Adrenal gland (tissue), 12 donors: Measurements from ENCODE around the gene CEP76. TPM values are rescaled to one million over a fixed set of nuclear protein-coding genes. Genes with fewer than 3 reads are reported as not detected.
A peak's percentile ranks its signal among the peaks of the same experiment; 100 is the strongest.

Experiments used
- DNase-seq, 7 donors: peaks; one replicate each; pipeline ENCODE4 v3.0.0-alpha.2; 2019 to 2020
- H3K27ac ChIP-seq, 5 donors: fragments of 200-600 bp; sonication (generic) in 4 of 5; 1 replicate in 3 of 5; 2 replicates in 2 of 5; pipeline versions ENCODE4 v1.5.1 to v1.8.0; 2016 to 2020; ENCODE audit warnings: mild to moderate bottlenecking in 1 of 5
- H3K27me3 ChIP-seq: fragments of 200-600 bp; 2 replicates; pipeline ENCODE4 v1.8.0; 2021
- H3K36me3 ChIP-seq, 2 donors: fragments of 200-600 bp; replicated peaks in 1 of 2; 1 replicate in 1 of 2; 2 replicates in 1 of 2; pipeline versions ENCODE4 v1.5.1 to v1.8.0; 2018 to 2022
- H3K4me1 ChIP-seq, 2 donors: fragments of 200-600 bp; replicated peaks in 1 of 2; 1 replicate in 1 of 2; 2 replicates in 1 of 2; pipeline versions ENCODE4 v1.5.1 to v1.8.0; 2018 to 2021
- H3K4me3 ChIP-seq, 4 donors: fragments of 200-600 bp; sonication (generic) in 3 of 4; one replicate each; pipeline ENCODE4 v1.5.1; 2016 to 2018
- H3K9me3 ChIP-seq, 3 donors: fragments of 200-600 bp; sonication (generic) in 1 of 3; replicated peaks in 1 of 3; 1 replicate in 2 of 3; 2 replicates in 1 of 3; pipeline versions ENCODE4 v1.5.1 to v1.8.0; 2016 to 2021
- CTCF ChIP-seq, 6 experiments: fragments of 450-650 bp in 4 of 6; fragments of 200-600 bp in 2 of 6; sonication (generic) in 1 of 6; IDR thresholded peaks; 1 replicate in 5 of 6; 2 replicates in 1 of 6; pipeline versions ENCODE4 v1.5.1 to v1.8.0; 2016 to 2021; ENCODE audit warnings: antibody characterized with exemption in 6 of 6, mild to moderate bottlenecking in 2 of 6, moderate library complexity in 1 of 6
- POLR2A ChIP-seq, 2 donors: fragments of 450-650 bp; IDR thresholded peaks; one replicate each; pipeline ENCODE4 v1.6.1; 2017; ENCODE audit warnings: antibody characterized with exemption in 2 of 2, mild to moderate bottlenecking in 2 of 2, moderate library complexity in 1 of 2
- WGBS, 4 donors: extraction: QIAGEN DNeasy Blood & Tissue Kit in 2 of 4; methylation state at CpG; one replicate each; pipeline versions ENCODE4 v1.1.5 to v1.1.7; 2013 to 2017; 5-methylcytosine and 5-hydroxymethylcytosine counted together
- intact Hi-C, 2 donors: fragments of 100-400 bp; cut with DNase I; formaldehyde crosslinking; loops; one replicate each; pipeline versions ENCODE4 v1.14.1 to v1.15.0; 2022 to 2023
- polyA plus RNA-seq, 3 donors: library from polyadenylated mRNA; stranded (reverse); fragments of 200-250 nt in 2 of 3; fragments of 350-450 nt in 1 of 3; fragmentation: Illumina TruSeq in 1 of 3; extraction: RNeasy Lipid Tissue Mini Kit (QIAGEN cat#74804) in 1 of 3; gene quantifications; one replicate each; pipeline ENCODE4 v1.2.3, GENCODE V29; 2013 to 2014
- total RNA-seq, 9 donors: library from RNA; depleted of rRNA in 4 of 9; stranded (reverse); fragments of >200 nt in 4 of 9; fragments of 120-200 nt in 1 of 9; fragmentation: NEBNext Ultra II Directional in 1 of 9; extraction: Animal tissue kit (Norgen Biotek cat#: 25700) in 1 of 9; gene quantifications; one replicate each; pipeline versions ENCODE4 v1.1.0 to v1.2.4, GENCODE V29; 2013 to 2023
- donor health status: healthy with polysubstance abuse.
- donor health status: Bipolar disorder and iron deficiency.
- donor health status: DM: yes; HTN: yes; CAD: no.
- donor health status: DM: no; HTN: no; CAD: no.
- donor health status: DM: no; HTN: no; CAD: no.
- donor health status: DM: yes; HTN: yes; CAD: no.

CEP76 gene
- total and polyA plus RNA-seq, 12 donors, result 2.6 to 32.2 (median 7.2) TPM

- Histone ChIP-seq H3K9me3 (no peaks in the 10 kb centered on the region), H3K4me3 (no peak overlapping the region), H3K4me1 (peaks cover 0 to 7% of the 10 kb centered on the region in 2 donors), H3K36me3 (no peaks in the 10 kb centered on the region), H3K27ac (no peak overlapping the region), H3K27me3 (no peaks in the 10 kb centered on the region)
- DNase-seq, result no peak
- intact Hi-C loops, result loop anchor here in 1 of 2 donors (10.0 kb wide), 1 partner anchor 147 kb away; no protein-coding TSS in a partner anchor
- TF ChIP-seq POLR2A (IDR thresholded peaks at IDR 0.05), result no peak
- TF ChIP-seq CTCF (IDR thresholded peaks at IDR 0.05), result no peak
- 90 to 92% (median 90%) methylated on average over 8 of the region's 8 CpGs for WGBS, 4 donors
Measured at GRCh38 chr18:12747530-12748315, 45.2 kb upstream of the CEP76 start.

- no peak overlapping the region for H3K4me3 ChIP-seq
- DNase-seq, result no peak
- no peaks in the 10 kb centered on the region for H3K27me3 ChIP-seq
- no peaks in the 10 kb centered on the region for H3K36me3 ChIP-seq
- intact Hi-C loops, result loop anchor here in 1 of 2 donors (10.0 kb wide), 1 partner anchor 150 kb away; no protein-coding TSS in a partner anchor
- H3K27ac ChIP-seq, result no peak overlapping the region
- no peaks in the 10 kb centered on the region for H3K9me3 ChIP-seq
- H3K4me1 ChIP-seq, result peaks cover 0 to 4% of the 10 kb centered on the region in 2 donors
- 86 to 93% (median 90%) methylated on average over 7 of the region's 7 CpGs for WGBS, 4 donors
- TF ChIP-seq POLR2A (IDR thresholded peaks at IDR 0.05) (no peak), CTCF (IDR thresholded peaks at IDR 0.05) (no peak)
Measured at GRCh38 chr18:12745095-12745795, 42.7 kb upstream of the CEP76 start.

- 0 to 3% (median 0%) methylated on average over 2 of the region's 2 CpGs for WGBS, 4 donors
- Histone ChIP-seq H3K27ac (no peak overlapping the region), H3K9me3 (no peaks in the 10 kb centered on the region), H3K27me3 (no peaks in the 10 kb centered on the region), H3K36me3 (no peaks in the 10 kb centered on the region), H3K4me1 (no peaks in the 10 kb centered on the region), H3K4me3 (no peak overlapping the region)
- peak in 2 of 7 donors; percentile 17 to 29 for DNase-seq
- TF ChIP-seq CTCF (IDR thresholded peaks at IDR 0.05) (peak; percentile 30 to 80 (median 64)), POLR2A (IDR thresholded peaks at IDR 0.05) (no peak)
- intact Hi-C loops, result loop anchor here (5.0 to 10.0 kb wide), 3 partner anchors 151 to 188 kb away; no protein-coding TSS in a partner anchor
Measured at GRCh38 chr18:12744103-12744502, 41.6 kb upstream of the CEP76 start.

- no peak overlapping the region for H3K4me3 ChIP-seq
- no peak for TF ChIP-seq CTCF (IDR thresholded peaks at IDR 0.05)
- TF ChIP-seq POLR2A (IDR thresholded peaks at IDR 0.05), result no peak
- no peak overlapping the region for H3K27ac ChIP-seq
- DNase-seq, result no peak
- H3K4me1 ChIP-seq, result no peaks in the 10 kb centered on the region
- H3K27me3 ChIP-seq, result no peaks in the 10 kb centered on the region
- intact Hi-C loops, result loop anchor here (5.0 to 10.0 kb wide), 3 partner anchors 152 to 190 kb away; no protein-coding TSS in a partner anchor
- 69 to 81% (median 73%) methylated on average over 5 of the region's 5 CpGs for WGBS, 4 donors
- no peaks in the 10 kb centered on the region for H3K9me3 ChIP-seq
- no peaks in the 10 kb centered on the region for H3K36me3 ChIP-seq
Measured at GRCh38 chr18:12742453-12742852, 39.9 kb upstream of the CEP76 start.
